ENCODE data around the gene MAML2. TPM values are rescaled to one million over a fixed set of nuclear protein-coding genes. Genes with fewer than 3 reads are reported as not detected.

Gene MAML2
- total and polyA plus RNA-seq, 9 of the 15 experiments (the other 6 are each of a cell fraction or from before 2014, with no cell fraction given): 0.79 to 6.8 (median 4.8) TPM

GRCh38 chr11:96112192-96113128 lies 230.5 kb downstream of the MAML2 start:
- H3K9ac ChIP-seq (ENCODE audit: insufficient read depth in 1 of 2, low read depth in 2 of 2, low read length in 2 of 2): 0 out of 4 replicates have a peak overlapping the region, but pooled peaks of 1 of the 2 experiments have one; percentile 31
- H3K27me3 ChIP-seq (ENCODE audit: control insufficient read depth in 2 of 2, insufficient read depth in 2 of 2, low read length in 2 of 2): no peaks in the 10 kb centered on the region
- H3K36me3 ChIP-seq (ENCODE audit: control insufficient read depth, insufficient read depth, low read length): no peaks in the 10 kb centered on the region
- CTCF ChIA-PET (ENCODE audit: low intra/inter-chr PET ratio): no interaction called here
- no peak for TF ChIP-seq EP400 (IDR thresholded peaks at IDR 0.05)
- no peak for TF ChIP-seq RBM39 (optimal IDR thresholded peaks at IDR 0.05; ENCODE audit: low read depth, low read length)
- TF ChIP-seq DMBX1 (CRISPR knock-in tag; IDR thresholded peaks at IDR 0.05; ENCODE audit: borderline replicate concordance): peak; percentile 40; the same call in 1 of the 2 replicates
- no peak for TF ChIP-seq CSDE1 (IDR thresholded peaks at IDR 0.05)
- no peak for TF ChIP-seq ZNF217 (CRISPR knock-in tag; IDR thresholded peaks at IDR 0.05)
- FAIRE-seq (peak; percentile 68), DNase-seq (ENCODE audit: extremely low read depth in 1 of 4, low spot score in 3 of 4) (no peak), ATAC-seq (peak; percentile 49)
- H3K4me2 ChIP-seq (ENCODE audit: insufficient read depth, low read length): no peak overlapping the region
- in situ Hi-C loops (cut with MboI) (no loop called here), intact Hi-C loops (cut with micrococcal nuclease) (no loop called here)
- no peak overlapping the region for H3K4me3 ChIP-seq
- no peaks in the 10 kb centered on the region for H3K9me1 ChIP-seq (ENCODE audit: control insufficient read depth, insufficient read depth, low read length)
- H4K20me1 ChIP-seq (replicated peaks; ENCODE audit: control insufficient read depth, insufficient read depth, low read length): no peaks in the 10 kb centered on the region
- POLR2A ChIA-PET: interaction anchor here (0.6 kb wide), 1 partner anchor 195 kb away, joined by 3 read pairs; no protein-coding TSS in a partner anchor
- no TSS peak for BruUV-seq (replicated peaks)
- 84% methylated on average over 5 of the region's 5 CpGs for WGBS (ENCODE audit: insufficient coverage, low coverage, missing lambda C conversion rate)
- H3K9me3 ChIP-seq (replicated peaks; ENCODE audit: control insufficient read depth, insufficient read depth, low read depth, low read length): no peaks in the 10 kb centered on the region
- no peaks in the 10 kb centered on the region for H3K79me2 ChIP-seq (ENCODE audit: control insufficient read depth, insufficient read depth, low read length)
- H3K4me1 ChIP-seq (replicated peaks in 1 of 2; ENCODE audit: control insufficient read depth in 2 of 2, insufficient read depth in 2 of 2, low read length in 2 of 2): peaks cover 0 to 13% of the 10 kb centered on the region in 2 experiments; a peak in 2 of 5 replicates
- peak overlapping the region; percentile 12; the same call in 1 of the 3 replicates for H3K27ac ChIP-seq (ENCODE audit: extremely low read depth, low read depth, low read length)
- no peak overlapping the region for H2AFZ ChIP-seq (ENCODE audit: low read depth, low read length)

All from K562 (cell line).